ENCODE measurements around the gene PCDHGB2.
"Not testable (repeated sequence)": the region's sequence is repeated elsewhere in the genome, so short reads cannot be mapped to it uniquely, and the experiment has no call there.

DNA sequence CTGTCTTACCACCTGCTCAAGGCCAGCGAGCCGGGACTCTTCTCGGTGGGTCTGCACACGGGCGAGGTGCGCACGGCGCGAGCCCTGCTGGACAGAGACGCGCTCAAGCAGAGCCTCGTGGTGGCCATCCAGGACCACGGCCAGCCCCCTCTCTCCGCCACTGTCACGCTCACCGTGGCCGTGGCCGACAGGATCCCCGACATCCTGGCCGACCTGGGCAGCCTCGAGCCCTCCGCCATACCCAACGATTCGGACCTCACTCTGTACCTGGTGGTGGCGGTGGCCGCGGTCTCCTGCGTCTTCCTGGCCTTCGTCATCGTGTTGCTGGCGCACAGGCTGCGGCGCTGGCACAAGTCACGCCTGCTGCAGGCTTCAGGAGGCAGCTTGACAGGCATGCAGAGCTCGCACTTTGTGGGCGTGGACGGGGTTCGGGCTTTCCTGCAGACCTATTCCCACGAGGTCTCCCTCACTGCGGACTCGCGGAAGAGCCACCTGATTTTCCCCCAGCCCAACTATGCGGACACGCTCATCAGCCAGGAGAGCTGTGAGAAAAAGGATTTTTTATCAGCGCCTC lies 18.9 kb upstream of the PCDHGB2 start:
- TF ChIP-seq CTCF (conservative IDR thresholded peaks at IDR 0.05; ENCODE audit: low read depth, low read length); EZH2 (IDR thresholded peaks at IDR 0.05; ENCODE audit: low read length, unreplicated experiment): not testable (repeated sequence)
